H1 (cell line): Measurements from ENCODE around the gene RPS25. TPM values are rescaled to one million over a fixed set of nuclear protein-coding genes. Genes with fewer than 3 reads are reported as not detected.

Experiments used
- CTCF ChIA-PET: fragments of 300-600 bp; sonication (Branson Sonifier 250); formaldehyde crosslinking; loops from one replicate; lab custom pipeline; 2021; ENCODE audit not compliant: partially characterized antibody; lab: Charles Lee
- POLR2A ChIA-PET: fragments of 300-600 bp; sonication (Branson Sonifier 250); formaldehyde crosslinking; loops from one replicate; lab custom pipeline; 2021; ENCODE audit warnings: inconsistent platforms; ENCODE audit not compliant: partially characterized antibody; lab: Charles Lee
- DNase-seq, 2 experiments: peaks; one replicate each; pipeline versions ENCODE4 v3.0.0 to v3.0.0-alpha.2; 2010 to 2022; ENCODE audit warnings: low spot score in 2 of 2, low read depth in 1 of 2, mixed read lengths in 1 of 2
- FAIRE-seq: peaks from 2 replicates; lab custom pipeline; 2011; peaks lifted over from hg19 to GRCh38; lab: Jason Lieb, UNC
- H2AFZ ChIP-seq: 2 replicates; pipeline ENCODE4 v1.8.1; 2012; ENCODE audit warnings: low read length, inconsistent platforms
- H2AK5ac ChIP-seq: 2 replicates; pipeline ENCODE4 v1.6.1; 2013; ENCODE audit warnings: low read depth, low read length
- H2BK120ac ChIP-seq: replicated peaks from 2 replicates; pipeline ENCODE3; 2013; ENCODE audit warnings: low read depth, low read length, inconsistent platforms
- H2BK12ac ChIP-seq: 2 replicates; pipeline ENCODE4 v1.6.1; 2013; ENCODE audit warnings: low read depth, low read length
- H2BK15ac ChIP-seq: 2 replicates; pipeline ENCODE4 v1.6.1; 2013; ENCODE audit warnings: low read length
- H2BK20ac ChIP-seq: 2 replicates; pipeline ENCODE4 v1.6.1; 2013; ENCODE audit warnings: low read length
- H2BK5ac ChIP-seq: 2 replicates; pipeline ENCODE4 v1.6.1; 2013; ENCODE audit warnings: low read depth, low read length
- H3K14ac ChIP-seq: 2 replicates; pipeline ENCODE4 v1.6.1; 2013; ENCODE audit warnings: inconsistent platforms; ENCODE audit not compliant: insufficient read length
- H3K18ac ChIP-seq: 2 replicates; pipeline ENCODE4 v1.6.1; 2013; ENCODE audit warnings: low read length; ENCODE audit errors: extremely low read depth
- H3K23ac ChIP-seq: 2 replicates; pipeline ENCODE4 v1.6.1; 2013; ENCODE audit warnings: inconsistent platforms; ENCODE audit not compliant: insufficient read length
- H3K23me2 ChIP-seq: 2 replicates; pipeline ENCODE4 v1.6.1; 2013; ENCODE audit warnings: low read depth, low read length
- H3K27ac ChIP-seq: 2 replicates; pipeline ENCODE4 v1.6.1; 2011; ENCODE audit warnings: low read depth, low read length, inconsistent platforms
- H3K27me3 ChIP-seq, 4 experiments: replicated peaks in 1 of 4; 1 replicate in 1 of 4; 2 replicates in 3 of 4; pipeline versions ENCODE4 v1.6.1 to v1.8.1; 2011 to 2013; ENCODE audit warnings: low read length in 3 of 4, mild to moderate bottlenecking in 3 of 4, inconsistent platforms in 2 of 4, mixed read lengths in 2 of 4, moderate library complexity in 1 of 4; ENCODE audit not compliant: control insufficient read depth in 3 of 4, insufficient read depth in 3 of 4; ENCODE audit errors: extremely low read depth in 1 of 4
- H3K36me3 ChIP-seq, 4 experiments: 2 replicates each; pipeline versions ENCODE4 v1.6.1 to v1.8.1; 2011 to 2013; ENCODE audit warnings: mild to moderate bottlenecking in 4 of 4, low read length in 3 of 4, moderate library complexity in 2 of 4, control low read depth in 1 of 4, inconsistent platforms in 1 of 4; ENCODE audit not compliant: insufficient read depth in 4 of 4, control insufficient read depth in 2 of 4
- H3K4ac ChIP-seq: replicated peaks from 2 replicates; pipeline ENCODE3; 2013; ENCODE audit warnings: low read length, low read depth, mixed read lengths, inconsistent platforms; ENCODE audit not compliant: insufficient read length
- H3K4me1 ChIP-seq, 4 experiments: replicated peaks in 1 of 4; 1 replicate in 1 of 4; 2 replicates in 3 of 4; pipeline versions ENCODE4 v1.6.1 to v1.8.1; 2011 to 2013; ENCODE audit warnings: low read length in 3 of 4, inconsistent platforms in 2 of 4, mixed read lengths in 1 of 4; ENCODE audit not compliant: insufficient read depth in 4 of 4, control insufficient read depth in 3 of 4
- H3K4me2 ChIP-seq, 2 experiments: 2 replicates each; pipeline versions ENCODE4 v1.6.1 to v1.8.1; 2011 to 2013; ENCODE audit warnings: low read depth in 2 of 2, low read length in 2 of 2, control low read depth in 1 of 2, inconsistent platforms in 1 of 2, mild to moderate bottlenecking in 1 of 2; ENCODE audit not compliant: insufficient read depth in 1 of 2
- H3K4me3 ChIP-seq, 4 experiments: fragments of 200-600, 300-600 bp in 1 of 4; sonication (generic), shearing (Covaris generic), sonication (Bioruptor Twin) in 1 of 4; 2 replicates each; pipeline versions ENCODE4 v1.5.1 to v1.8.1; 2011 to 2016; ENCODE audit warnings: low read length in 4 of 4, low read depth in 3 of 4, control low read depth in 2 of 4, inconsistent platforms in 2 of 4, mild to moderate bottlenecking in 2 of 4, mixed read lengths in 1 of 4, moderate library complexity in 1 of 4; ENCODE audit not compliant: insufficient read depth in 2 of 4; ENCODE audit errors: extremely low read depth in 1 of 4
- H3K56ac ChIP-seq: replicated peaks from 2 replicates; pipeline ENCODE3; 2013; ENCODE audit warnings: low read depth, mild to moderate bottlenecking, mixed read lengths, low read length, inconsistent platforms; ENCODE audit not compliant: insufficient read length
- H3K79me1 ChIP-seq: 2 replicates; pipeline ENCODE4 v1.6.1; 2013; ENCODE audit warnings: low read depth, low read length, control low read depth
- H3K79me2 ChIP-seq, 2 experiments: 2 replicates each; pipeline versions ENCODE4 v1.6.1 to v1.8.1; 2012 to 2013; ENCODE audit warnings: low read length in 2 of 2, mild to moderate bottlenecking in 2 of 2, inconsistent platforms in 1 of 2; ENCODE audit not compliant: insufficient read depth in 2 of 2, control insufficient read depth in 1 of 2
- H3K9ac ChIP-seq, 4 experiments: replicated peaks in 1 of 4; 1 replicate in 1 of 4; 2 replicates in 3 of 4; pipeline versions ENCODE4 v1.6.1 to v1.8.1; 2011 to 2013; ENCODE audit warnings: low read depth in 3 of 4, low read length in 3 of 4, control low read depth in 2 of 4, mild to moderate bottlenecking in 2 of 4, moderate library complexity in 2 of 4, inconsistent platforms in 1 of 4; ENCODE audit errors: extremely low read depth in 1 of 4
- H3K9me3 ChIP-seq, 2 experiments: 2 replicates each; pipeline versions ENCODE4 v1.6.1 to v1.8.1; 2012 to 2013; ENCODE audit warnings: mild to moderate bottlenecking in 2 of 2, moderate library complexity in 2 of 2, control low read depth in 1 of 2, inconsistent platforms in 1 of 2, low read depth in 1 of 2, low read length in 1 of 2, mixed read lengths in 1 of 2; ENCODE audit not compliant: insufficient read depth in 2 of 2
- H4K20me1 ChIP-seq, 2 experiments: replicated peaks in 1 of 2; 2 replicates each; pipeline versions ENCODE3 to v1.8.1; 2011 to 2013; ENCODE audit warnings: inconsistent platforms in 2 of 2, low read length in 2 of 2, mild to moderate bottlenecking in 1 of 2; ENCODE audit not compliant: insufficient read depth in 2 of 2, control insufficient read depth in 1 of 2
- H4K5ac ChIP-seq: 2 replicates; pipeline ENCODE4 v1.6.1; 2013; ENCODE audit warnings: low read length, low read depth, mixed read lengths, inconsistent platforms; ENCODE audit not compliant: insufficient read length
- H4K8ac ChIP-seq: 2 replicates; pipeline ENCODE4 v1.8.0; 2013; ENCODE audit warnings: mild to moderate bottlenecking, moderate library complexity, low read length, inconsistent platforms; ENCODE audit not compliant: insufficient read depth; ENCODE audit errors: extremely low read depth
- H4K91ac ChIP-seq: replicated peaks from 2 replicates; pipeline ENCODE3; 2013; ENCODE audit warnings: low read length, mixed read lengths, inconsistent platforms; ENCODE audit not compliant: insufficient read length
- ASH2L ChIP-seq: fragments of 200-600, 300-600 bp; sonication (generic); IDR thresholded peaks from one replicate; pipeline ENCODE4 v1.7.1; 2017; ENCODE audit warnings: low read length
- CHD2 ChIP-seq: IDR thresholded peaks from 2 replicates; pipeline ENCODE4 v1.6.1; 2012; ENCODE audit warnings: low read length, improper control_type of control experiment
- GABPA ChIP-seq: IDR thresholded peaks from 2 replicates; pipeline ENCODE4 v1.6.1; 2011; ENCODE audit warnings: mild to moderate bottlenecking, low read length, moderate library complexity, borderline replicate concordance; ENCODE audit not compliant: insufficient read depth
- HDAC2 ChIP-seq, 2 experiments: fragments of 300-600 bp in 1 of 2; sonication (generic) in 1 of 2; IDR thresholded peaks; 2 replicates each; pipeline ENCODE4 v1.6.1; 2011 to 2012; ENCODE audit warnings: low read depth in 2 of 2, low read length in 2 of 2, mild to moderate bottlenecking in 2 of 2, moderate library complexity in 2 of 2, borderline replicate concordance in 1 of 2, inconsistent platforms in 1 of 2
- PHF8 ChIP-seq: fragments of 200-600 bp; sonication (generic); conservative IDR thresholded peaks from 2 replicates; pipeline ENCODE4 v1.7.1; 2012; ENCODE audit warnings: low read depth, mild to moderate bottlenecking, inconsistent platforms, low read length, moderate library complexity
- RAD21 ChIP-seq, 2 experiments: IDR thresholded peaks in 1 of 2; conservative IDR thresholded peaks in 1 of 2; 2 replicates each; pipeline ENCODE4 v1.6.1; 2011; ENCODE audit warnings: low read depth in 2 of 2, low read length in 2 of 2, improper control_type of control experiment in 1 of 2, inconsistent platforms in 1 of 2, mild to moderate bottlenecking in 1 of 2, moderate library complexity in 1 of 2
- RFX5 ChIP-seq: IDR thresholded peaks from 2 replicates; pipeline ENCODE4 v1.6.1; 2011; ENCODE audit warnings: low read depth, low read length, improper control_type of control experiment, borderline replicate concordance
- TCF12 ChIP-seq: IDR thresholded peaks from 2 replicates; pipeline ENCODE4 v1.6.1; 2011; ENCODE audit warnings: low read depth, mild to moderate bottlenecking, low read length
- TEAD4 ChIP-seq: IDR thresholded peaks from 2 replicates; pipeline ENCODE4 v1.6.1; 2012; ENCODE audit warnings: low read depth, low read length, inconsistent platforms, mixed read lengths
- YY1 ChIP-seq: IDR thresholded peaks from 2 replicates; pipeline ENCODE4 v1.6.1; 2011; ENCODE audit warnings: low read depth, mild to moderate bottlenecking, low read length
- WGBS, 2 experiments: shearing (Covaris generic) in 1 of 2; methylation state at CpG; one replicate each; pipeline versions ENCODE4 v1.1.6 to v1.1.7; 2013 to 2015; ENCODE audit warnings: low lambda C conversion rate in 2 of 2, mixed read lengths in 2 of 2, inconsistent platforms in 1 of 2, low coverage in 1 of 2, missing lambda C conversion rate in 1 of 2; ENCODE audit not compliant: insufficient replicate concordance in 2 of 2, insufficient coverage in 1 of 2, insufficient read length in 1 of 2; ENCODE audit errors: extremely low coverage in 1 of 2, missing lambda C conversion rate in 1 of 2; 5-methylcytosine and 5-hydroxymethylcytosine counted together
- polyA plus RNA-seq, 7 experiments: library from polyadenylated mRNA; depleted of rRNA in 3 of 7; stranded (reverse) in 5 of 7; unstranded in 2 of 7; fragments of >200 nt in 5 of 7; fragments of 200-250 nt in 2 of 7; gene quantifications; 1 replicate in 5 of 7; 2 replicates in 1 of 7; 4 replicates in 1 of 7; pipeline versions ENCODE4 v1.2.1 to v1.2.3, GENCODE V29; 2011 to 2013; ENCODE audit warnings: missing spikeins in 2 of 7, mixed read lengths in 2 of 7
- total RNA-seq: library from RNA; stranded (reverse); fragmentation: NEBNext Ultra II Directional; extraction: Animal tissue kit (Norgen Biotek cat#: 25700); gene quantifications from 2 replicates; pipeline ENCODE4 v1.2.1, GENCODE V29; 2021

RPS25 gene
- total and polyA plus RNA-seq, 2 of the 8 experiments (the other 6 are each of a cell fraction or from before 2014, with no cell fraction given): 1,525 to 1,643 TPM

GRCh38 chr11:119057000-119057769 lies 39.0 kb upstream of the RPS25 start, which contains the start of gene HYOU1:
TSS of gene HYOU1 (minus strand) at chr11:119057205. CDS start at chr11:119056160, 1,045 bp downstream.
- H3K56ac ChIP-seq: peak within 1 kb of the TSS; percentile 92
- peaks cover under 1 to 20% of the 10 kb centered on the region in 2 experiments for H4K20me1 ChIP-seq
- H3K23me2 ChIP-seq: peaks cover 4% of the 10 kb centered on the region
- H3K4me1 ChIP-seq: peaks cover 0 to 8% (median 3%) of the 10 kb centered on the region in 4 experiments; a peak in 5 of 7 replicates
- POLR2A ChIA-PET: interaction anchor here (0.6 to 5.1 kb wide), 23 partner anchors 8 to 269 kb away, joined by 3 to 56 read pairs (median 5); partner anchors contain the start of genes C2CD2L, HMBS, RPS25 and SLC37A4
- H3K36me3 ChIP-seq: peaks cover 24 to 34% (median 31%) of the 10 kb centered on the region in 4 experiments
- H3K27me3 ChIP-seq: no peaks in the 10 kb centered on the region
- WGBS, 2 experiments: 1% methylated on average over 33 of the region's 79 CpGs; no CpG with 5 or more reads in 1 of the 2 experiments
- peak within 1 kb of the TSS; percentile 76 to 98 (median 89) for H3K4me3 ChIP-seq
- H3K4me2 ChIP-seq: peak within 1 kb of the TSS; percentile 79 to 82
- no peak within 1 kb of the TSS for H2BK120ac ChIP-seq
- peak within 1 kb of the TSS; percentile 99 for H3K18ac ChIP-seq
- H4K91ac ChIP-seq: no peak within 1 kb of the TSS
- peaks cover 11% of the 10 kb centered on the region for H3K79me1 ChIP-seq
- H3K23ac ChIP-seq: no peak within 1 kb of the TSS
- H3K27ac ChIP-seq: peak within 1 kb of the TSS; percentile 82
- H2BK20ac ChIP-seq: no peak within 1 kb of the TSS
- H2AFZ ChIP-seq: peak within 1 kb of the TSS; percentile 54; the same call in 1 of the 2 replicates
- peak within 1 kb of the TSS; percentile 87 to 97 (median 90) for H3K9ac ChIP-seq
- FAIRE-seq: no peak
- DNase-seq: peak; percentile 87 to 97
- CTCF ChIA-PET: interaction anchor here (0.7 to 1.9 kb wide), 16 partner anchors 10 to 264 kb away, joined by 3 to 8 read pairs (median 3); partner anchors contain the start of genes HMBS, SLC37A4 and VPS11
- no peaks in the 10 kb centered on the region; a peak in 1 of 4 replicates for H3K9me3 ChIP-seq
- H2AK5ac ChIP-seq: no peak within 1 kb of the TSS
- peak within 1 kb of the TSS; percentile 95 for H4K8ac ChIP-seq
- no peak within 1 kb of the TSS for H3K14ac ChIP-seq
- H2BK5ac ChIP-seq: peak within 1 kb of the TSS; percentile 96
- no peak within 1 kb of the TSS for H2BK12ac ChIP-seq
- H3K79me2 ChIP-seq: peaks cover 8 to 21% of the 10 kb centered on the region in 2 experiments; a peak in 3 of 4 replicates
- peak within 1 kb of the TSS; percentile 63 for H4K5ac ChIP-seq
- no peak within 1 kb of the TSS for H2BK15ac ChIP-seq
- H3K4ac ChIP-seq: peak within 1 kb of the TSS; percentile 47
- TF ChIP-seq TCF12 (0 out of 2 replicates have a peak, but pooled peaks have one; percentile 10), ASH2L (peak; percentile 18), CHD2 (no peak; the same call in 1 of the 2 replicates), GABPA (peak; percentile 21; the same call in 1 of the 2 replicates), RAD21 (IDR thresholded peaks at IDR 0.05 in 1 of 2, conservative IDR thresholded peaks at IDR 0.05 in 1 of 2; ENCODE audit: low read depth in 2 of 2, low read length in 2 of 2) (peak in 1 of 2 experiments; percentile 14; a peak in 1 of 4 replicates), RFX5 (no peak), YY1 (peak; percentile 60; the same call in 1 of the 2 replicates), TEAD4 (0 out of 2 replicates have a peak, but pooled peaks have one; percentile 6), HDAC2 (IDR thresholded peaks at IDR 0.05; ENCODE audit: borderline replicate concordance in 1 of 2, low read depth in 2 of 2, low read length in 2 of 2) (0 out of 4 replicates have a peak, but pooled peaks of 1 of the 2 experiments have one; percentile 54), PHF8 (peak; percentile 92)
